ENCODE measurements around the gene CHRM5.

CHRM5 gene
- 0 reads per million in 2 donors for total RNA-seq

DNA sequence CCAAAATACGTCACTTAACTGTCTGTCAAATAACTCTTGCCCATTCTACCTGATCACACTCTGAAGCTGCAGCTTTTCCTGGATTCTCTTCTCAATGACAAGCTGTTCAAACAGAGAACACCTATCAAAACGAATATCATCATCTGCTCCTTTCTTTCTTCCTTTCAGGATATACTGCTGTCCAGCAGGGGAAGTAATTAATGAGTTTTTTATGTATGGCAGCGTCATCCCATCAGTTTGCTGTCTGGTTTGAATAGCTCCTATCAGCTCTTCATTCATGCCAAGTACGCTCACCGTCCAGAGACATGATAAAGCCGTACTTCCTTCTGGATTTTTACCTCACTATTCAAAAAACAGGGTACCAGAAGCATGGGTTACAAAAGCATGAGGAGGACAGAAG, at the start of gene CHRM5:
Gene CHRM5 (plus strand): TSS at position 274 of the 400 bp plus-strand sequence. CDS start 94,221 bp downstream, outside the sequence.
- DNase-seq, result no peak

DNA sequence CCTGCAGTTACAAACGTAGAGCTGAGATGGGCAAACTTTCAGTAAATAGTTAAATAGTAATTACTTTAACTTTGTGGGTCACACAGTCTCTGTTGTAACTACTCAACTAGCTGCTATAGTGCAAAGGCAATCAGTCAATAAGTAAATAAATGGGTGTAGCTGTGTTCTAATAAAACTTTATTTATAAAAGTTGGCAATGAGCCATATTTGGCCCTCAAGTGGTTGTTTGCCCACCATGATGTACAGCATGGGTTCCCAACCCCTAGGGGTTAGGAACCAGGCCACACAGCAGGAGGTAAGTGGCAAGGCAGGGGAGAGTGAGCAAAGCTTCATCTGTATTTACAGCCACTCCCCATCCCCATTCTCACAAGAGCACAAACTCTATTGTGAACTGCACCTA, 44.9 kb upstream of the CHRM5 start:
- DNase-seq, result no peak

GRCh38 chr15:33926260-33926659, 42.0 kb upstream of the CHRM5 start:
- DNase-seq, result no peak

- no peak for DNase-seq
These were observed 35.6 kb upstream of the CHRM5 start for GRCh38 chr15:33932734-33933133.

DNA sequence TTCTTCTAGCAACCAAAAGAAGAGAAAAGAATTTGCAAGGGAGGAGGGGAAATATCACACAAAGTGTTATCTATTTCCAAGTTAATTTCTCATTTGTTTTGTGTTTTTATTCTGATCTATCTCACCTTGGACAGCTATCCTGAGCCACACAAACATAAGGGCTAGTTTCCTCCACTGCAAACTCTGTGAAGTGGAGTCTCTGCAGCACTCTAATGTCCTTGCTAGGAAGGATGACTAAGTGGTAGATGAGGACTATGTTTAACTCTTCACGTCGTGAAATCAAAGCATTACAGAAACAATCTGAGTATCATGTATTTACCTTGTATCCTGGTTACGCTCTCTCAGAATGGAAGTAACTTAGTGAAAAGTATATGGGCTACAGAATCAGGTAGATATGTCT, 33.9 kb upstream of the CHRM5 start:
- DNase-seq, result no peak

- no peak for DNase-seq
These were observed 33.4 kb upstream of the CHRM5 start for GRCh38 chr15:33934921-33935320.

DNA sequence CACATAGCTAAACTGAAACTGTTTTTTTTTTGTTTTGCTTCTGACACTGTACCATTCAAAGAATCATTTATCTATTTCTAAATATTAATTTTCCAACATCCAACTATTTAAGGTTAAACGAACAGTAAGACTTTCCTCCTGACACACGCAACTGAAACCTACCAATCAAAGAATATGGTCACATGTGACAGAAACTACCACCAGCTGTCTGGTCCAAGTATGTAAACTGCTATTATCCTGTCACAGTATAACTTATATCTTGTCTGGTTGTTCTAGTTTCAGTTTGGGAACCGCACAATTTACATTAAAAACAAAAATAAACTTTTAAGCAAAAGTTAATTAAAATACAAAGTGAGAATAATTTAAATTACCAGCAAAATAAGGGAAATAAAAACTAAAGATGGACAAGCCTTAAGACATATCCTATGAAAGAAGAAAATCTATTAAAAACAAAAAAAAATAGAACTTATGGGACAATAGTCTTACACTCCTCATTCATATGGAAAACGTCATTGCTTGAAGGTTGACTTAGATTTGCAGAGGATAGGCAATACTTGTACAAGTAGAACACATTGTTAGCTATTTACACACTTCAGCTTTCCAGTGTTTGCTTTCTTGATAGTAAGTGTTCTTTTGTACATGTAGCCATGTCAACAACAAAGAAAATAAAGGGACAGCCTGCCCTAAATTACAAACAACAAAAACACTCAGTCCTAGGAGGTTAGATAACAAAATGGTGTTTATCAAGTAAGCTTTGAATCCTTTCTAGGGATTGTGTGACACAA, 26.8 kb upstream of the CHRM5 start:
- no peak for DNase-seq

DNA sequence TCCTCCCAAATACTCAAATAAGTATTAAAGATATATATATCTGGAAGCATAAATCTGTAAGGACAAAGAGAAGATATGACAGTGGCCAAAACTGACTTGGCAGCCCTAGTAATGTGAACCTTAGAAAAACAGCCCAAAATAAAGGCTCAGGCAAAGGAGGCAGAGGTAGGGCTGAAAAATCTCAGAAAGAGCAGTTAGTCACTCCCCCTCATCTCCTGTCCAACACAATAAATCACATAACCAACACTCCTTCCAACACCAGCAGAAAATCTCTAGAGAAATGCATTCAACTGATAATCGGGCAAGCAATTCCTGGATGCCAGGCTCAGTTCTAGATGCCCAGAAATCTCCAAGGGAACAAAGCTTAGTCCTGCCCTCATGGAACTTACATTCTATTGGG, 22.1 kb upstream of the CHRM5 start:
- no peak for DNase-seq

GRCh38 chr15:33955945-33956344, 12.4 kb upstream of the CHRM5 start:
- DNase-seq, result no peak

DNA sequence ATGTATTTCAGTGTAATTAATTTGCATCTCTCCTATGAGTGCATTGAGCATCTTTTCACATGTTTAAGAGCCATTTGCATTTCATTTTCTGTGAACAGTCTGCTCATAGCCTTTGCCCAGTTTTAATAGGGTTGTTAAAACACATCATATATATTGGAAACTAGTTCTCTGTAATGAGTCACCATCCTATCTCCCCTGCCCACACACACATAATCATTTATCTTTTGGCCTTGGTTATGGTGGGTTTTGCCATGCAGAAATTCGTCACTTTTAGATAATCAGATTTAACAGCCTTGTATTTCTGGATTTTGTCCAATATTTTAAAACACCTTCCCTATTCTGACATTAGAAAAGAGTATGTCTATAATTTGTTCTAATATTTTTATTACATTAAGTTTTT, 11.9 kb upstream of the CHRM5 start:
- DNase-seq, result no peak

DNA sequence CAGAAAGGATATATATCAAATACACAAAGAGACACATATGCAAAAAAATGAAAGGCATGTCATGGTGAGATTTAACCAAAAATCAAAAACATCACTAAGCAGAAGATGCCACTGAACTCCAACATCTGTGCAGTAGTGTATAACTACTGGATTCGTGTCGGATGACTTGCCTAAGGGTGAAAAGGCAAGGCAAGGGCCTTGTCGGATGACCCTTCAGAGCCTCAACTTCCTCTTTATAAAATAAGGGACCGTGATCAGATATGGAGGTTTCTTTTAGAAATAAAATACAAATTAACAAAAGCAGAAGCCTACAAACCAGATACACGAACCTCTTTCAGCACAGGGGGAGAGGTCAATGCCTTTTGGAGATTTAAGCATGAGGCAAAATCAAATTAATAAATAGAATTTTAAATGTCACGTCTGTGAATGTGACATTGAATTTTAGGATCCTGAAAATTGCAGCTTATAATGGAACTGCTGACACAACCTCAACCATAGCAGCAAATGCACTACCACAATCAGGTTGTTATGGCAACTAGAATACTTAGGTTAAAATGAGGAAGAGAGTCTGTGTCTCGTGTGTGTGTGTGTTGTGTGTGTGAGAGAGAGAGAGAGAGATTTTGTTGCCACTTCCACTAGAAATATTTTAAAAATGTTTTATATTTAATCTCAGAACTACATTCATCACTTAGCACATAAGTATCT, 8.3 kb upstream of the CHRM5 start:
- no peak for DNase-seq

DNA sequence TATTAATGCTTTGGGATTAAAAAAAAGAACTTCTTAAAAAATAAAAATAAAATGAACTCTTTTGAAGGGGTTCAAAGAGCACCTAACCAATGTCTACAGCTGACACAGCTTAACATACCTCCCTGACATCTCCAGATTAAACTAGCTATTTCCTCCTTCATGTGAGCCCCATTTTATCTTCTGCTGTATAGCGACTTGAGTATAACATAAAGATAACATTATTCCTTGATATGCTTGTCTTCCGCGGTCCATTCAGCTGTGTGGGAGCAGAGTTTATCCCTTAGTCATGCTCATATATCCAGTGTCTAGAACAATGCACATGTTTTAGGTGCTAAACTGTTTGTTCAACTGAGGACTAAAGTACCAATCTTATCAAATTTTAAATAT, 7.8 kb upstream of the CHRM5 start:
- DNase-seq, result no peak

DNA sequence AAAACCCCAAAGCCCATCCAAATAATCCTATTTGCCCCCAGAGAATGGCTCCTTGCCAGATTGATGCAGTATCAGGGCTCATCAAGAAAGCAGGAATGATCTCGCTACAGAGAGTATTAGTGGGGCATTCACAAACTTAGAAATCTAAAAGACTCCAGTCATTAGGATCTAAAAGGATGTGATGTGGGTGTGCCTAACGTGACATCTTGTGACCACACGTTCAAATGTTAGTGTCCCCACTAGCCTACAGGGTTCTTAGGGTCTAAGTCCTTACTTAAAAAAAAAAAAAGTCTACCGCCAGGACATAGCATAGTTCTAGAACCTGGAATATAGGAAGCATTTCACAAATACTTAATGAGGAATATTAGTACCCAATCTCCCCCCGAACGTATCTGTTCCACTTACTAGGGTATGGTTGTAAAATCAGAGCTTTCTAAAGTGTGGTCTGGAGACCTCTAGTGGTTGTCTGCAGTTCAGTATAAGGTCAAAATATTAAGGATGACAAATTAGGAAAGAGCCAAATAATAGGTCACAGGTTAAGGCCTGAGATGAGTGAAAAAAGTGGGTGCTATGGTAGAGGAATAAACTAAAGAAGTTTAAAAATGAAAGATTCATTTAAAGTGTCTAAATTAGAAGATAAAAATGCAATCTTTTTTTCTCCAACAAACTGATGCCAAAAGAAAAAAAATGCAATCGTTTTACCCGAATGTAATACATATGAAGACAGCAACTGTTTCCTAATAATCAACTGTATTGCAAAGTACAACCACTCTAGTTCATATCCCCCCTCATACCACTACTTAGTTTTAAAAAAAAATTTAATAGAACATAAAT, 4.2 kb upstream of the CHRM5 start:
- DNase-seq, result peak in 1 of 5 experiments; percentile 24

GRCh38 chr15:33964665-33965040, 3.6 kb upstream of the CHRM5 start:
- DNase-seq, result no peak

DNA sequence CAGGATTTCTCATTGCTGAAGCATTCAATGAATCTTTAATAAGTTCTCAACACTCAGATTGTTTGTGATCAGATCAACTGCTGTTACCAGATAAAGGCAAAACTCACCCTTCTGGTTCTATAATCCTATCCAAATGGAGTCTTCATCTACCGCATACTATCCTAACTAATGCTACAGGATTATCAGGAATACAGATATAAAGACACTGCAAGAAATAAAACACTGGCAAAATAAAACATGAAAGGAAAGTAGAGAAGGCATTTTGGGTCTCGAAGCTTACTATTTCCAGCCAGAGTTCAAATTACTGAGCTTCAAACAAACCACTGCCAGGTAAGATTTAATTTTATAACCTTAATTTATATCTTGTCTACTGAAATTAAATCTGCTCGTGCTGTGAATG, 524 bp downstream of the CHRM5 start:
- DNase-seq, result no peak

DNA sequence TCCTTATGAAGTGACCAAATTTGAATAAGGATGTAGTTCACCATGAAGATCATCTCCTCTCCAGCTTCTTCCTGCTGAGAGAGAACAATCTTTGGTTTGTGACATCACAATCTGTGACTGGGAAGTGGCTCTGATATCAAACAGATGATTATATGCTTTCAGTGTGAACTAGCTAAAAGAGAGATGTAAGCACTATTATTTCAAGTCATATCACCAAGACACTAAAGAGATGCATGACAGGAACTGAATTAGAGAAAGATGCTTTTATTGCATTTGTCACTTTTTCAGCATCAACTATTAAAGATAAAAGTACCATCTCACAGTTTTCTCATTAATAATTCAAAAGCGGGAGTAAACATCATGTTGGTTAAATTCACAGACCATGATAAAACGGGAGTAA, 3.5 kb downstream of the CHRM5 start:
- DNase-seq, result no peak

DNA sequence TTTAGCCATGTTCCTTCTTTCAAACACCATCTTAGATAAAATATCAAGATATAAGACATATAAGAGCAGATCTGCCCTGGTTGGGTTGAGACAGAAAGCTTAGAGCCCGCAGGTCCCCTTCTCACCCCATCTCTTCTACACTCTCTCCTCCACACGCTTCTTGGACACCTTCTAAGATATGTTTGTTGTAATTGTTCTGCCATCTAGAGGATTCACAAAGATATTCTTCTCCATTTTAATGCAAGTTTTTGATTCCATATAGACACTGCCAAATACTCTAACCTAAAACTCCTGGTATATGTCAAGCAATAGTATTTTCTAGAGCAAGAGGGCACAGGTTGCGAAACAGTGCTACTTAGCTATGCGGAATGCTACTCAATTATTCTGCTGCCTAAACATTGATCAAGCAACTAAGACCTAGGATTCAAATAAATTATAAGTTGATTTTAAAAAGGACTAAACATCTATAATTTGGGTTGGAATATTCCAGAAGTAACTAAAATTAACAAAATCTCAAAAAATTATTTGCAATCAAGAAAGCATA, 6.8 kb downstream of the CHRM5 start:
- DNase-seq, result no peak

DNA sequence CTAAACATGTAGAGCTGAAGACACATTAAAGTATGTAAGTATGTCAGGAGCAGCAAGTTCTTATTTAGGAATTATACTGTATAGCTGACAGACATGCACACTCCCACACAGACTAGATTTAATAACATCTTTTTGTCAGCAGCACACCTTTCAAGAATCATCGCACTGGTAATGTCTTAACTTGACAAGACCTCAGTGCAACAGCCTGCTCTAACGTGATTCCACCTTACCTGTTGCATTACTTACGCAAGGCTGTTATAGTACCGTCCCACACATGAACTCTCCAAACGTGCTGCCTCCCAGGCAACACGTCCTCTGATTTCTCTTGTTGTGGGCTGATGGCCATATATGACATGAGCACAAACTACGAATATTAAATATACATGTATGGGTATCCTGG, 11.9 kb downstream of the CHRM5 start:
- no peak for DNase-seq

DNA sequence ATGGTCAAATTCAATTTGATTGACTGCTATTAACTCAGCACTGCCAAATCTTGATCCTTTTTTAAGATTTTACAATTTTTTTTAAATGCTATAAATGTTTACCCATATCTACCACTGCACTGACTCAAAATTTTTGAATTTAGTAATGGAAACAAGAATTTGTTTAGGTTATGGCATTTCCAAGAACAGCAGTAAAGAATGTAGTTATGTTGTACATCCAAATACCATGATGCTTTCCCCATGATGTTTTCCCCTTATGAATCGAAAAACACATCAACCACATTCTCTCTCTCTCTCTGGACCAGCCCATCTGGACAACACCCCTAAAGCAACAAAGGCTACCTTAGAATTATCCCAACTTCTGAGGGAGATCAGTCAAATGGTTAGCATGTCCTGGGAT, 14.2 kb downstream of the CHRM5 start:
- DNase-seq, result no peak

DNA sequence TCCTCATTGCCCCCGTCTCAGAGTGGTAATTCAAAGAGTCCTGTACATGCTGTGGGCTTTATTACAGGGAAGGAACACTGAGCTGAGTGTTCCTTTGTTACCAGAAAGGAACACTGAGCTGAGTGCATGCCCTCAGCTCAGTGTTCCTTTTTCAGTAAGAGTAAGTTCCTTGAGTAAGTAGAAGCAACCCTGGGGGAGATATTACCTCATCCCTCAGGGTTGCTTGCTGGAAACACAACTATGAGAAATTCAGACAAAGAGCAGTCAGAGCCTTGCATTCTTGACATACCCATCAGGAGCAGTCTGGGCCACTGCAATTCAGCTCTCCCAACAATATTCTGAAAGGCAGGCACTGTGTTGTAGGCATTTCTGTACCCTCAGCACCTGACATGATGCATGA, 17.0 kb downstream of the CHRM5 start:
- DNase-seq, result no peak

GRCh38 chr15:33985751-33986150, 17.5 kb downstream of the CHRM5 start:
- no peak for DNase-seq

- no peak for DNase-seq
These were observed 19.1 kb downstream of the CHRM5 start for GRCh38 chr15:33987444-33987843.

DNA sequence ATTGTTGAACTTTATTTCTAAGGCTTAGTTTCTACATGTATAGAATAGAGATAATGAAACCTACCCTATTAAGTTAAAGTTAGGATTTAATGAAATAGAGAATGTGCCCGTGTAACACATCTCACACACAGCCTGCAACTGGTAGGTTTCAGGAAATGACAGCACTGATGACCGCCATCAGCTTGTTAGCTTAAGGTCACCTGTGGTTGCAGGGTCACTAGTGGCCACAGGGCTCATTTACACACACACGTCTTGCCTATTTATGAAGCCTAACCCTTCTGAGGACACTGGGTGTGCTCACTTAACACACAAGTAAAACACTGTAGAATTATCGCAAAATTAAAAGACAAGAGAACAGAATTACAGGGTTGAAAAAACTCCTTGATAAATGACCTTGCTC, 20.1 kb downstream of the CHRM5 start:
- no peak for DNase-seq
